ENCODE data around the gene SLK. TPM values are rescaled to one million over a fixed set of nuclear protein-coding genes. Genes with fewer than 3 reads are reported as not detected.

The SLK gene
- total and polyA plus RNA-seq, 7 experiments from 2014 or later = 6.1 to 32.2 (median 23.7) TPM

GRCh38 chr10:104069613-104070012, 102.7 kb downstream of the SLK start:
- no peak for ATAC-seq
- H3K9me3 Mint-ChIP-seq = no peaks in the 10 kb centered on the region
- H3K36me3 Mint-ChIP-seq = no peaks in the 10 kb centered on the region
- no peak overlapping the region for H3K4me3 Mint-ChIP-seq
- H3K27ac Mint-ChIP-seq = no peak overlapping the region
- H3K27me3 Mint-ChIP-seq = peaks cover 0 to 34% (median 0%) of the 10 kb centered on the region in 5 donors
- CTCF ChIA-PET = no interaction called here
- no peaks in the 10 kb centered on the region for H3K36me3 ChIP-seq (ENCODE audit: control insufficient read depth in 2 of 3, insufficient read depth in 3 of 3, low read length in 3 of 3)
- H3K4me1 ChIP-seq (ENCODE audit: control insufficient read depth in 2 of 2, insufficient read depth in 2 of 2, low read length in 2 of 2) = no peaks in the 10 kb centered on the region
- no peak overlapping the region for H3K4me3 ChIP-seq (ENCODE audit: low read length)
- POLR2A ChIA-PET = interaction anchor here (0.9 kb wide), 1 partner anchor 87 kb away, joined by 3 read pairs; no protein-coding TSS in a partner anchor
- no peak for DNase-seq
- H3K9me3 ChIP-seq (ENCODE audit: control insufficient read depth in 2 of 3, low read length in 3 of 3) = no peaks in the 10 kb centered on the region
- peaks cover 0 to 2% (median 0%) of the 10 kb centered on the region in 7 donors for H3K4me1 Mint-ChIP-seq
- intact Hi-C loops (cut with micrococcal nuclease) = no loop called here
- no peaks in the 10 kb centered on the region for H3K27me3 ChIP-seq (ENCODE audit: control insufficient read depth in 2 of 2, insufficient read depth in 2 of 2, low read length in 2 of 2)
- no peak overlapping the region for H3K27ac ChIP-seq (ENCODE audit: low read depth, low read length)

DNA sequence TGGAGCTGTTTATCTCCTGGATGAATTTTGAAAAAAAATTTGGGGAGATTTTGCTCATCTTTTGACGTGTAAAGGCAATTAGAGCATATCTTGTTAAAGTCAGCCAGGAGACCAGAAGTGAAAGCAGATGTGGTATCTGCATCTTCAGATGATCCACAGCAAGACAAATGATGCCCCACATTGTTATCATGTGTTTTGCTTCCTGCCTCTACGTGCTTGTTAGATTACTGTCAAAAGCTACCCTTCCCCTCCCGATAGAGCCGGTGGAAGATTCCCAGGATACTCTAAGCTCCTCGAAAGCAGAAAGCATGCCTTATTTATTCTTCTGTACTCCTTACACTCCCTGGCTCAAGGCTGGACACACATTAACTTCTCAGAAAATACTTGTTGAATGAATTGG, 105.8 kb downstream of the SLK start:
- POLR2A ChIA-PET = interaction anchor here (1.6 kb wide), 1 partner anchor 9 kb away, joined by 4 read pairs; no protein-coding TSS in a partner anchor
- ATAC-seq = no peak
- no peak overlapping the region for H3K27ac Mint-ChIP-seq

DNA sequence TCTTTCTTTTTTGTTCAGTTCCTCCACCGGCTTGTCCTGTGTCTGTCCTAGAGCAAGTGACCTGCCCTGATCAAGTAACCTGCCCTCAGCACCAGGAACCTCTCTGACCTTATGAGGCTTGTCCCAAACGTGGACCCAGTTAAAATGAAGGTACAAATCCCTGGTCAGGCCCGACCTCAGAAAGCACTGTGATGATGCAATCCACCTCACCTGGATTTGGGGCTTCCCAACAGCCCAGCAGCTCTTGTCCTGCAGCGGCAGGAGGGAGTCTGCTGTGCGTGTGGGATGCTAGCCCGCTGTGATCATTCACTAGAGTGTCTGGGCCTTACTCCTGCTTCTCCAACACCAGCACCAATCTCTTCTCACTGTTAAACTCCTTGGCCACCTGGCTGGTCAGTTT, 107.6 kb downstream of the SLK start:
- no peak for ATAC-seq

More for the DNA sequence above, 105.8 kb downstream of the SLK start:
- H3K27me3 Mint-ChIP-seq = peaks cover 0 to 12% (median 0%) of the 10 kb centered on the region in 5 donors
- intact Hi-C loops (cut with micrococcal nuclease) = no loop called here
- no peak overlapping the region for H3K4me3 Mint-ChIP-seq
- Histone ChIP-seq H3K4me3 (ENCODE audit: low read length) (no peak overlapping the region), H3K36me3 (ENCODE audit: control insufficient read depth in 2 of 3, insufficient read depth in 3 of 3, low read length in 3 of 3) (no peaks in the 10 kb centered on the region), H3K27ac (ENCODE audit: low read depth, low read length) (no peak overlapping the region), H3K4me1 (ENCODE audit: control insufficient read depth in 2 of 2, insufficient read depth in 2 of 2, low read length in 2 of 2) (no peaks in the 10 kb centered on the region), H3K27me3 (ENCODE audit: control insufficient read depth in 2 of 2, insufficient read depth in 2 of 2, low read length in 2 of 2) (no peaks in the 10 kb centered on the region), H3K9me3 (ENCODE audit: control insufficient read depth in 2 of 3, low read length in 3 of 3) (no peaks in the 10 kb centered on the region)
- H3K9me3 Mint-ChIP-seq = no peaks in the 10 kb centered on the region
- H3K4me1 Mint-ChIP-seq = peaks cover 0 to 2% (median 0%) of the 10 kb centered on the region in 7 donors
- H3K36me3 Mint-ChIP-seq = no peaks in the 10 kb centered on the region
- DNase-seq = no peak
- CTCF ChIA-PET = interaction anchor here (1.5 kb wide), 1 partner anchor 7 kb away, joined by 3 read pairs; no protein-coding TSS in a partner anchor

DNA sequence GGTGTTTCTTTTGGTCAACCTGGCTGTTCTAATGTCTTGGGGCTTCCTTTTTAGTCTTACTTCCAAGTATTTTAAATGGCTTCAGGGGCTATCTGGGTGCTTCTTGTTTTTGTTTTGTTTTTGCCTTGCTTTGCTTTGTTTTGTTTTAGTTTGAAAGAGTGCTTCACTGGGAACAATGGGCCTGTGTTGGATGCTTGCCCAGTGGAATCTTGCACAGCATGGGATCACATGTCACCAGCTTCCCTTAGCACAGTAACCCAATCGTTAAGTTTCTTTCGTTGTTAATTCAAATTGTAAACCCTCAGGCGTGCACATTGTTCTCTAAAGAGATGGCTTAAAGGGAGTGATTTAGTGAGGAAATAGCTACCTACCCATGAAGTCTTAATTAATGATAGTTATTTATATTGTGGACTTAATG, 109.8 kb downstream of the SLK start:
- Mint-ChIP-seq H3K9me3 (no peaks in the 10 kb centered on the region), H3K4me3 (no peak overlapping the region), H3K27me3 (peaks cover 0 to 11% (median 0%) of the 10 kb centered on the region in 5 donors), H3K27ac (no peak overlapping the region), H3K4me1 (peaks cover 0 to 3% (median 0%) of the 10 kb centered on the region in 7 donors), H3K36me3 (no peaks in the 10 kb centered on the region)
- H3K27me3 ChIP-seq (ENCODE audit: control insufficient read depth in 2 of 2, insufficient read depth in 2 of 2, low read length in 2 of 2) = no peaks in the 10 kb centered on the region
- H3K9me3 ChIP-seq (ENCODE audit: control insufficient read depth in 2 of 3, low read length in 3 of 3) = no peaks in the 10 kb centered on the region
- H3K4me1 ChIP-seq (ENCODE audit: control insufficient read depth in 2 of 2, insufficient read depth in 2 of 2, low read length in 2 of 2) = no peaks in the 10 kb centered on the region
- CTCF ChIA-PET = no interaction called here
- intact Hi-C loops (cut with micrococcal nuclease) = no loop called here
- DNase-seq (no peak), ATAC-seq (no peak)
- POLR2A ChIA-PET = no interaction called here
- no peak overlapping the region for H3K27ac ChIP-seq (ENCODE audit: low read depth, low read length)
- no peak overlapping the region for H3K4me3 ChIP-seq (ENCODE audit: low read length)
- no peaks in the 10 kb centered on the region for H3K36me3 ChIP-seq (ENCODE audit: control insufficient read depth in 2 of 3, insufficient read depth in 3 of 3, low read length in 3 of 3)

More for the DNA sequence above, 107.6 kb downstream of the SLK start:
- H3K4me3 Mint-ChIP-seq = no peak overlapping the region
- Histone ChIP-seq H3K27me3 (ENCODE audit: control insufficient read depth in 2 of 2, insufficient read depth in 2 of 2, low read length in 2 of 2) (no peaks in the 10 kb centered on the region), H3K27ac (ENCODE audit: low read depth, low read length) (no peak overlapping the region), H3K4me1 (ENCODE audit: control insufficient read depth in 2 of 2, insufficient read depth in 2 of 2, low read length in 2 of 2) (no peaks in the 10 kb centered on the region), H3K4me3 (ENCODE audit: low read length) (no peak overlapping the region), H3K36me3 (ENCODE audit: control insufficient read depth in 2 of 3, insufficient read depth in 3 of 3, low read length in 3 of 3) (no peaks in the 10 kb centered on the region), H3K9me3 (ENCODE audit: control insufficient read depth in 2 of 3, low read length in 3 of 3) (no peaks in the 10 kb centered on the region)
- H3K27ac Mint-ChIP-seq = peak overlapping the region in 1 of 9 donors; percentile 16
- no peak for DNase-seq
- ChIA-PET CTCF (no interaction called here), POLR2A (interaction anchor here (0.7 kb wide), 1 partner anchor 20 kb away, joined by 3 read pairs; no protein-coding TSS in a partner anchor)
- H3K4me1 Mint-ChIP-seq = peaks cover 0 to 3% (median 0%) of the 10 kb centered on the region in 7 donors
- H3K9me3 Mint-ChIP-seq = no peaks in the 10 kb centered on the region
- intact Hi-C loops (cut with micrococcal nuclease) = no loop called here
- peaks cover 0 to 12% (median 0%) of the 10 kb centered on the region in 5 donors for H3K27me3 Mint-ChIP-seq
- H3K36me3 Mint-ChIP-seq = no peaks in the 10 kb centered on the region

- intact Hi-C loops (cut with micrococcal nuclease) = no loop called here
- no peaks in the 10 kb centered on the region for H3K27me3 ChIP-seq (ENCODE audit: control insufficient read depth in 2 of 2, insufficient read depth in 2 of 2, low read length in 2 of 2)
- Mint-ChIP-seq H3K36me3 (no peaks in the 10 kb centered on the region), H3K27me3 (peaks cover 0 to 11% (median 0%) of the 10 kb centered on the region in 5 donors), H3K27ac (no peak overlapping the region), H3K9me3 (no peaks in the 10 kb centered on the region), H3K4me3 (no peak overlapping the region), H3K4me1 (peaks cover 0 to 3% (median 0%) of the 10 kb centered on the region in 7 donors)
- no peak overlapping the region for H3K4me3 ChIP-seq (ENCODE audit: low read length)
- ChIA-PET CTCF (interaction anchor here (0.7 kb wide), 1 partner anchor 194 kb away, joined by 3 read pairs; no protein-coding TSS in a partner anchor), POLR2A (no interaction called here)
- no peaks in the 10 kb centered on the region for H3K4me1 ChIP-seq (ENCODE audit: control insufficient read depth in 2 of 2, insufficient read depth in 2 of 2, low read length in 2 of 2)
- no peaks in the 10 kb centered on the region for H3K36me3 ChIP-seq (ENCODE audit: control insufficient read depth in 2 of 3, insufficient read depth in 3 of 3, low read length in 3 of 3)
- H3K9me3 ChIP-seq (ENCODE audit: control insufficient read depth in 2 of 3, low read length in 3 of 3) = no peaks in the 10 kb centered on the region
- no peak overlapping the region for H3K27ac ChIP-seq (ENCODE audit: low read depth, low read length)
- ATAC-seq (no peak), DNase-seq (no peak)
Observed at GRCh38 chr10:104077247-104077646, 110.3 kb downstream of the SLK start.

- Histone ChIP-seq H3K4me3 (ENCODE audit: low read length) (no peak overlapping the region), H3K4me1 (ENCODE audit: control insufficient read depth in 2 of 2, insufficient read depth in 2 of 2, low read length in 2 of 2) (no peaks in the 10 kb centered on the region), H3K36me3 (ENCODE audit: control insufficient read depth in 2 of 3, insufficient read depth in 3 of 3, low read length in 3 of 3) (no peaks in the 10 kb centered on the region), H3K27me3 (ENCODE audit: control insufficient read depth in 2 of 2, insufficient read depth in 2 of 2, low read length in 2 of 2) (no peaks in the 10 kb centered on the region), H3K27ac (ENCODE audit: low read depth, low read length) (no peak overlapping the region), H3K9me3 (ENCODE audit: control insufficient read depth in 2 of 3, low read length in 3 of 3) (no peaks in the 10 kb centered on the region)
- H3K27me3 Mint-ChIP-seq = peaks cover 0 to 11% (median 0%) of the 10 kb centered on the region in 5 donors
- ChIA-PET POLR2A (no interaction called here), CTCF (interaction anchor here (0.7 kb wide), 1 partner anchor 195 kb away, joined by 3 read pairs; no protein-coding TSS in a partner anchor)
- H3K4me3 Mint-ChIP-seq = no peak overlapping the region
- DNase-seq (no peak), ATAC-seq (no peak)
- no peaks in the 10 kb centered on the region for H3K36me3 Mint-ChIP-seq
- no peaks in the 10 kb centered on the region for H3K9me3 Mint-ChIP-seq
- H3K27ac Mint-ChIP-seq = no peak overlapping the region
- peaks cover 0 to 3% (median 0%) of the 10 kb centered on the region in 7 donors for H3K4me1 Mint-ChIP-seq
- intact Hi-C loops (cut with micrococcal nuclease) = no loop called here
Observed at GRCh38 chr10:104077663-104078151, 110.8 kb downstream of the SLK start.

Data from naive thymus-derived CD4-positive, alpha-beta T cell (primary cell).